Fibroblast of skin of right biceps (primary cell): Measurements from ENCODE around the gene TBC1D14.
"Not testable (repeated sequence)": the region's sequence is repeated elsewhere in the genome, so short reads cannot be mapped to it uniquely, and the experiment has no call there.

Experiments used
- DNase-seq: peaks from one replicate; pipeline ENCODE4 v3.0.0-alpha.2; 2013

Gene TBC1D14

DNA sequence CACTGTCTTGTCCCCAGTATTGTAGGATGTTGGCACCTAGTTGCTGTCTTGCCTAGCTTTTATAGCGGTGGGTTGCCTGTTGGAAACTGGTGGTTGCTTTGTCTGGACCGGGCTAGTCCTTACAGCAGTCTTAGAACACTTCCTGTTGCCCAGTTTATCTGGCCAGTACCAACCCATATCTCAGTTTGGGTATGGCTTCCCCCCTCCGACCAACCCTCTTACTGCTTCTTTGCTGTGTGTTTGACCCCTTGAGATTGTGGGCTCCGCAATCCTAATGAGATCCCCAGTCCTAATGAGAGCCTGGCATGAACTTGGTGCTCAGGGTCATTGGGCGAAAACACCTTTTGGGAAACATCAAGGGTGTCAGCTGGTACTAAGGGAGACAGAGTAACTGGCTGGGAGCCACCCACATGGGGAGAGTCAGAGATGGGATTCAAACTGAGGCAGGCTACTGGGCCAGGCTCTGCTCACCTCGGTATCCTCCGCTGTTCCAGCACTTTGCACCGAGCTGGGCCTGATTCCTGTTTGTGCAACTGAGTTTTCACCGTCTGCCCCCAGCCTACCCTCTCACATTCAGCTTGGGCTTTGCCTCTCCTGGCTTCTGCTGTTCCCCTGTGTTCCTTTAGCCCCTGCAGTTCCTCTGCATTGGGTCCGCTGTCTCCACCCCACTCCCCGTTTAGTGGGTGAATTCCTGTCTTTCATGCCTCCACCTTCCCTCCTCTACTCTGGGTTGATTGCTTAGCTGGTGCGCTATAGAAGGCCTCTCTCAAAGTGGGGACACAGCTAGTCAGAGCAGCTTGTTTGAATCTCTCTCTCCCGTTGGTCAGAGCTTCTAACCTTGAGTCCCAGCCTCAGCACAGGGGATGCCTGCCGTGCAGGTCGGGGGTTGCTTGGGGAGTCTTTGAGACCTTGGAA is 1.6 kb downstream of the TBC1D14 start:
- DNase-seq: no peak

DNA sequence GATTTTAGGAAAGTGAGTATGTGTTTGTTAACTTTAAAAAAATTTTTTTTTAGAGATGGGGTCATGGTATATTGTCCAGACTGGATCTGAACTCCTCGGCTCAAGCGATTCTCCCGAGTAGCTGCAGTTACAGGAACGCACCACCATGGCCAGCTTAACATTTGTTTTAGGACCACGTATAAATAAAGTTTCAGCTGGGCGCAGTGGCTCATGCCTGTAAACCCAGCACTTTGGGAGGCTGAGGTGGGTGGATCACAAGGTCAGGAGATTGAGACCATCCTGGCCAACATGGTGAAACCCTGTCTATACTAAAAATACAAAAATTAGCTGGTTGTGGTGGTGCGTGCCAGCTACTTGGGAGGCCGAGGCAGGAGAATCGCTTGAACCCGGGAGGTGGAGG is 2.3 kb downstream of the TBC1D14 start:
- DNase-seq: not testable (repeated sequence)

DNA sequence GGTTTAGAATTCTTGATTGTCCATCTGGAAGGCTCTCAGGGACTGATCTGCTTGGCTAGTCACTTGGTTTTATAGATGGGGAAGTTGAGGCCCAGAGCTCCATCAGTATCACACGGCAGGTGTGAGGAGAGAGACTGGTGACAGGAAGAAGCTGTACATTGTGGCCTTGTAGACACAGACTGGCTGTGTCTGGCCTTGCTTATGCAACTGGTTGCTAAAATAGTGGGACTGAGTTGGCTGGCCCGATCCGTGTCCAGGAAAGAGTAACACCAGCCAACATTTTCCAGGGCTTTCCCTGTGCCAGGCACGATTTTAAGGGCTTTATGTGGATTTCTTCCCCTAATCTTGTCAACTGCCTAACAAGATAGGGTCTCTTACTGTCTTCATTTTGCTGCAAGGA is 2.8 kb downstream of the TBC1D14 start:
- no peak for DNase-seq

DNA sequence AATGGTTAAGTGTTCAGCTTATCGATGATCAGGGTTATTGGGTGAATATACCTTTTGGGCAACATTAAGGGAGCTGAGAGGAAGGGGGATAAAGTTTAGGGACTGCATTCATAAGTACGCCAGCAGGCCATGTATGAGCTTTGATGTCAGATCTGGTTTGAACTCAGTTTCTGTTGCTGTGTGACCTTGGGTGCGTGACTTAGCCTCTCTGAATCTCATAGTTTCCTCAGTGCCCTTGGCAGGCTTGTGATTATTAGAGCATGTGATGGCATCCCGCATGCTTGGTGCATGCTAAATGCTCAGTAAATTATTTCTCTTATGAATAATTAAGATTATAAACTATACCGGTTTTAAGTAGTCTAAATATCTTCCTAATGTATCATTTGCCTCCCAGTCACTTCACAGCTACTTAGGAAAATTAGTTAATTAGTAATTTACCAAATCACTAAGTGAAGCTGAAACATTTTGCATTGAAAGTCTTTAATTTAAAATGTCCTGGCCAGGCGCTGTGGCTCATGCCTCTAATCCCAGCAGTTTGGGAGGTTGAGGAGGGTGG is 3.8 kb downstream of the TBC1D14 start:
- DNase-seq: no peak

DNA sequence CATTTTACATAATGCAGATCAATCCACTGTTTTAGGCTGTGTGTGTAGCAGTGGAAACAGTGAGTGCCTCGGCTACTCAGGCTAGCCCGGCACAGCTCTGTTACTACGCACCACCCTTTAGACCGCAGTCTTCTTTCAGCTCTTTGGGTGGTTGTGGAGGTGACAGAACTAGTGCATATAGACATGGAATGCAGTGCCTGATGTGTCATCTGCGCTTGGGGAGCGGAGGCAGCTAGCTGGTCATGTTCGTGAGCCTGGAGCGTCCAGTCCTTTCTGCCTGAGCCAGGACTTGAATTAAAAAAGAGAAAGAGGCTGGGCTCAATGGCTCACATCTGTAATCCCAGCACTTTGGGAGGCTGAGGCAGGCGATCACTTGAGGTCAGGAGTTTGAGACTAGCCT is 4.8 kb downstream of the TBC1D14 start:
- DNase-seq: peak; percentile 25

DNA sequence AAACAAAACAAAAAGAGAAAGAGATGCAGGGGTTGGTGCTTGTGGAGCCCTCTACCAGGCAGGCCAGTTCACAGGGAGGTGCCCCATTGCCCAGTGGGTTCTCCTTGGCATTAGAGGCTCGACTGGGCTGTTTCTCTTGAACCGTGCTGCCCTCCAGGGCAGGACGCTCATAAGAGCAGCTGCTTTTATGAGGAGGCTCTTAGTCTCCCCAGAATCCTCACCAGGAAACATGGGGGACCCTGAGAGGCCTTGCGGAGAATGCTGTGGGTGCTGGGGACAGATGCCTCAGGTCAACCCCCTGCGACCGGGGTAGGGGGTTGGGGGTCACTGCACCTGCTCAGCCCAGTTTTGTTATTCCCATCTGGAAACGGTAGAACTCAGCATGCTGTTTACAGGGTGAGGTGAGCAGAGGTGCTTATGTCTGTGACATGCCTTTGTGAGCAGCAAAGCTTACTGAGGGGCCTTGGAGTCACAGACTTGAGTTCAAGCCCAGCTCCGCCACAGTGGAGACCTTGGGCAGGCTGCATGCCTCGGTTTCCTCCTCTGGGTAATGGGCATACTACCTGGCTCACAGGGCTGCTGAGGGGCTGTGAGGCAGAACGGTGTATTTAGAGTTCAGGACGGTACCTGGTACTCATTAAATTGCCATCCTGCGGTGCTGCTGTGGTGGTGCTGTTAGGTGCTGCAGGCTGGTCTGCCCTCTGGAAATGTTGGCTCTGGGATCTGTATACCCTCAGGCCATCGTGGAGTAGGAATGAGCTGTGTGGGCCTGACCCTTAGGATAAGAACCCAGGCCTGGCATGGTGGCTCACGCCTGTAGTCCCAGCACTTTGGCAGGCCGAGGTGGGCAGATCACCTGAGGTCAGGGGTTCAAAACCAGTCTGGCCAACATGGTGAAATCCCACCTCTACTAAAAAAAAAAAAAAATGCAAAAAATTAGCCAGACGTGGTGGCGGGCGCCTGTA is 5.7 kb downstream of the TBC1D14 start:
- no peak for DNase-seq

DNA sequence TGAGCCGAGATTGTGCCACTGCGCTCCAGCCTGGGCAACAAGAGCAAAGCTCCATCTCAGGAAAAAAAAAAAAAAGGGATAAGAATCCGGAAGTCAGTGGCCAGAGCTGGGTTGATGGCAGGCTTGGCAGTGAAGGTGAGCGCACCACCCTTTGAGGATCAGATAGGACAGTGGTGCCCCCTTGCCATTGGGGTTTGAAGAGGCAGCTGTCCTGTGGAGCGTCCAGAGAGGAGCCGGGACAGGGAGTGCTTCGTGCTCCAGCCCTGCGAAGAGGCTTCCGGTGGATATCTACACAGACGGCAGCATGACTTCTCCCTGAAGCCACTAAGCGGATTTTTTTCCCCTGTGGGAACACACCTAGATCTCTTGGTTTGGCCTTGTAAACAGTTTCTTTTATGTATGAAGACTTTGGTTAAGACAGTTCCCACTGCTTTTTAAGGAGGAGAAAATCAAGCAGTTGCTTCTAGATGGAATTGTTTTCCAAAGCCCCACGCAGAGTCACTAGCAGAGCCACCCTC is 6.5 kb downstream of the TBC1D14 start:
- DNase-seq: no peak

DNA sequence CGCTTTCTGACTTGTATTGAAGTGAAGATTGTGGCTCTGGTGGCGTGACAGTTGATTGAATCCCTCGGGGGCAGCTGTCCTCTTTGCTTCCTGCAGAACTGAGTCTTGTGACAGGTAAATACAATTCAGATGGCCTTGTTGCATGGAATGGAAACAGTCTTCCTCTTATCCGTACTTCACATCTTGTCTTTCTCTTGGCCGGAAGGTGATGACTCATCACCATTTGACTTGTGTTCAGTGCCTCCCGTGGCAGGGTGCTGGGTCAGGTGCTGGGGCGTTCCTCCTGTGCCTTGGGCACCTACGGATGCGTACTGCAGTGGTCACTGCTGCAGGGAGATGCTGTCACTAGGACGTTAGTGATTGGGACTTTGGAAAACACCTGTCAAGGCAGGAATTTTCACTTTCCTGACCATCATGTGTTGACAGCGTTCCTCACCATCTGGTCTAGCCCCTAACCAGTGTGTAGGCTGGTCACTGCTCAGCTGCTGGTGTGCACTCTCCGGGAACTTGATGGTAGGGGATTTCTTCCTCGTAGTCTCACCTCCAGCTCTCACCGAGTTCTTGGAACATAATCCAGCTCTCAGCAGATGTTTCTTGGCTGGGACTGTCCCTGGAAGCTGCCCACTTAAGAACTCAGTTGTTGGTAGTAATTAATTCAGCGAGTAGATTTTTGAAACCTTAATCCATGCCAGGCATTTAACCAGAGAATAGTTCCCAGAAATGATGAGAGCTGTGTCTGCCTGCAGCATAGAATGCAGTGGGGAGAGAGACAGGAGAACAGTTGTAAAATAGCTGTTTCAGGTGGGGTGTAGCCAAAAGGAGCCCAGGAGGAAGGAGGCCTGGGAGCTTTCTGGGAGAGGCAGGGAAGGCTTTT is 7.2 kb downstream of the TBC1D14 start:
- no peak for DNase-seq

DNA sequence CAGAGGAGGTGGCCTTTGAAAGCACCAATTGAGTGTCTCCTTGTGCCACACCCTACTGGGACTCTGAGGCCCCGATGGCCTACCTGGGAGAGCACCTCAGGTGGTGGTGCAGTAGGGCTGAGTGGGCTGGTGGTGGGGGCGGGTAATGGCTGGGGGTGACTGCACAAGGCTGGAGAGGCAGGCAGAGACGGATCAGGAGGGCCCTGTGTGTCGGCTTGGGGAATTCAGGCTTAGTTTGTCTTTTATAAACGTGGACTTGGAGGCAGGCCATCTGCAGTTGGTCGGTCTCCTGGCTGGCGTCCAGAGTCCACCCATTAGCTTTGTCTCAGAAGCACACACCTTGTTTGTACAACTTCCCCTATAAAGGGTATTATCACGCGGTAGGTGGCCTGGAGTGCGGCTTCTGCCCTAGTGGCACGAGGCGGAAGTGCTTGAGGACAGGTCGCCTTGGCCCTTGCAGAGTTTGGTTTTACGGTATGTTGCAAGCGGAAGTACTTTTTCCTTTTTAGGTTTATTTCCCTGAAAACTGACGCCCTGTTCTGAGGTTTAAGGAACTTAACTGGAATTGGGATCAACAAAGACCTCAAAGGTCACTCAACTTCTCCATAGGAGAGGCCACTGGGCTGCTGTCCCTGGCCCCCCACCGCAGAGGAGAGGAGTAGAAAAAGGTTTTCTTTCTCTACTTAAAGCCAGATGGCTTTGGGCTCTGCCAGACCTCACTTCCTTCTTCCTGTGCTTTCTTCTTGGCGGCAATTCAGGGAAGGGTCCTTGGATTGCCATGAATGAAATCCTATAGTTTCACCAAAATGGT is 8.0 kb downstream of the TBC1D14 start:
- no peak for DNase-seq

DNA sequence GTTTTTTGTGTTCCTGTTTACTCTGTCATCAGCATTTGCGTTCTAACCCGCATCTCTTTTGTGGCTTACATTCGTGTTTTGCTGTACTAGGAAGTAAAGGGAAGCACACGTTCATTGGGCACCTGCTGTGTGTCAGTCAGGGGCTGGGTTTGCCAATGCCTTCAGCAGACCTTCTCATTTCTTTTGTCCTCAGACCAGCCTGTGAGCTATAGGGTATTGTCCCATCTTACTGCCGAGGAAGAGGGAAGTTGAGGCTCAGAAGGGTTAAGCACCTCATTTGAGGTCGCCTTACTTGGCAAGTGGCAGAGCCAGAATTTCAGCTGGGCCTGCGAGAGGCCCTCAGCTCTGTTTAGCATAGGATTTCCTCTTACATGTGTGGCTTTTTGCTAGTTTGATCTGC is 8.7 kb downstream of the TBC1D14 start:
- no peak for DNase-seq

DNA sequence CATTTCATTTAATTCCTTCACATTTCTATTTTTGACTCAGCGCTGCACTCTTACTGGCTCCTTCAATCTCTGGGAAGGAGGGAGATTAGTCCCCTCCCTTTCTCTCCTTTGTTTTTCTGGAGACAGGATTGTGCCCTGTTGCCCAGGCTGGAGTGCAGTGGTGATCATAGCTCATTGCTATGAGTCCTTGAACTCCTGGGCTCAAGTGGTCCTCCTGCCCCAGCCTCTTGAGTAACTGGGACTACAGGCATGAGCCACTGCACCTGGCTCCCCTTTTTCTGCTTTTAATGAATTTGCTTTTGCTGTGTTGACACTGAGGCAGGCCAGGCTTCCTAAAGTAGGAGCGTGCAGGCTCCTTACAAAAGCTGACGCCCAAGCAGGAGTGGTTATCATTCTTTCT is 10.5 kb downstream of the TBC1D14 start:
- DNase-seq: no peak

DNA sequence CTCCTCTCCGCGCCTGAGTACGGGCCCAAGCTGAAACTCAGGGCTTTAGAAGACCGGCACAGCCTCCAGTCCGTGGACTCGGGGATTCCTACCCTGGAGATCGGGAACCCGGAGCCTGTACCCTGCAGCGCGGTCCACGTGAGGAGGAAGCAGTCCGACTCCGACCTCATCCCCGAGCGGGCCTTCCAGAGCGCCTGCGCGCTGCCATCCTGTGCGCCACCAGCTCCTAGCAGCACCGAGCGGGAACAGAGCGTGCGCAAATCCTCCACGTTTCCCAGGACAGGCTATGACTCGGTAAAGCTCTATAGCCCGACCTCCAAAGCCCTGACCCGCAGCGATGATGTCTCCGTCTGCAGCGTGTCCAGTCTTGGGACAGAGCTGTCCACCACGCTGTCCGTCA is 13.9 kb downstream of the TBC1D14 start:
- DNase-seq: no peak

DNA sequence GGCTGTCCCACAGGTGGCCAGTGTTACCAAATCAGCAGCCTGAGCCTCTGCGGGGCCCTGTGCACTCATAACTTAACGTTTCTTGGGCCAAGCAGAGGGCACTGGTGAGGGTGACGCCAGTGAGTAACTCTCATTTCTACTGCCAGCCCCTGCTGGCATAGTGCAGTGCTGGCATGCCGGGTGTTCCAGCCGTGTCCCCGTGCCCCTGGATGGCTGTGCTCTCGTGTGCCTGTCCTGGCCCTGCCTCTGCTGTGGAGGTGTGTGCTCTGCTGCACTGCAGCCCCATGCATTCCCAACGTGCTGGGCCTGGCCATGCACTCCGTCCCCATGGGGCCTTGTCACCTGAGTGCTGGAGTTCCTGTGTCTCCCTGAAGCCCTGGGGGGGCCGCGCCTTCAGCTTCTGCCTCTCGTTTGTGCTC is 14.7 kb downstream of the TBC1D14 start:
- DNase-seq: no peak

DNA sequence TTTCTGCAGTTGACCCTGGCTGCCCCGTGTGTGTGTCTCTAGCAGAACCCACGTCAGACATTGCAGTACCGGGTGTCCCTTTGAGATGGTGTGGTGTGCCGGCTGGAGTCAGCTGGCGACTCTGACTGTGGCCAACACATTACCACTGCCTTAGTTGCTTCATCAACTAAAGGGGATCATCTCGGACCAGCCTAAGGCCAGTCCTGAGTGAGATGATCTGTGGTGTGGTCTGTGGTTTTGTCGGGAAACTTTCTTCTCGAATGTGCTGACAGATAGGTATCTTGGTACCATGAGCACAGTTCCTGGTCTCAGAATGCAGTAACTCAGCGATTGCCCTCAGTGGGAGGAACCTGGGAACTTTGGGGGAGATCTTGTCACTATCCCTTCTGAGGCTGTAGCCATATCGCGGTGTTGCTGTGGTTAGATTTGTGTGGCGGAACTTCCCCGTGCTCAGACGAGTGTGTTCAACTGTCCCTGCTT is 15.8 kb downstream of the TBC1D14 start:
- no peak for DNase-seq

DNA sequence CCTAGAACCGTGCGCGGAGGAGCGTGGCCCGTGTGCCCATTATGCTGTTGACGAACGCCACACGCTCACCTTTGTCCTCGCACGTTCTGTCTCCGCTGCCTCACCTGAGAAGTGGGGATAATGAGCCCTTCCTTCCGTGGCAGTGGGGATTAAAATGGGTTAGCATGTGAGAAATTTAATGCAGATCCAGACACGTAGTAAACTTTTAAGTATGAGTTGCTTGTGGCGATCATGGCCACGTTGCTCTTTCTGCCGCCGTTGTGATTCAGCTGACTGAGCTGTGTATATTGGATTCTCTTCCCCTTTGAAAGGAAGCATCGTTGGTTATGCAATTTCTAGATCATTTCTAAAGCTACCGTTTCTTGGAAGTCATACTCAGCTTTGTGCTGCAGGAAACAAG is 16.5 kb downstream of the TBC1D14 start:
- no peak for DNase-seq

DNA sequence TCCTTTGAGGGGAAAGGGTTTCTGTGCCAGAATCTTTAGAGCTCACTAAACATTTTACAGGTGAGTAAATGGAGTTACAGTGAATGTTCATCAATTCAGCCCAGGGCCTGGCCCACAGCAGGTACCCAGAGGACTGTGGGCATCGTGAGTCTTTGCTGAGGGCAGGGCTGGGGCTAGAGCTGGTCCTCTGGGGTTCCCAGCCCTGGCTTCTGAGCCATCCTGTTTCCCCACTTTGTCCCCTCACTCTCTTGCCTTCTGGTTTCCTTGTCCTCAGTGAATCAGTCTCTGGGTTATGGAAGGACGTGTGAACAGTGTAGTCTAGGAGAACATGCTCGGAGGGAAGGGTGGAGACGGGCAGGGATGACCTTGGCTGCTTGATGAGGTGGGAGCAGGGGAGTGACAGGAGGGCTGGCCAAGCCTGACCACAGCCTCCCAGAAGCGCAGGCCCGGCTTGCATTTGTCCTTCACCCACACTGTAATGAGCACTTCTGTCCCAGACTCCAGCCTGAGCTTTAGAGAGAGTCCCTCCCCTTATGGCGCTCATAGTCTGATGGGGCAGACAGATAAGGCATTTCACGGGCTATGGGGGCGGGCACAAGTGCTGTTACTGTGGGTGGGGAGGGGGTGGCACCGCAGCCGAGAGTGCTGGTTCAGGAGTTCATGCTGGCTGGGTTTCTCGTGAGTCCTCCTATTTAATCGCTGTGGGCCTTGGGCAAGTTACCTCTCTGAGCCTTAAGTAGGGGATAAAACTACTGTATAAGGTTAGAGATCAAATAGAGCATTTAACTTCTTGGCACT is 17.3 kb downstream of the TBC1D14 start:
- peak; percentile 28 for DNase-seq

DNA sequence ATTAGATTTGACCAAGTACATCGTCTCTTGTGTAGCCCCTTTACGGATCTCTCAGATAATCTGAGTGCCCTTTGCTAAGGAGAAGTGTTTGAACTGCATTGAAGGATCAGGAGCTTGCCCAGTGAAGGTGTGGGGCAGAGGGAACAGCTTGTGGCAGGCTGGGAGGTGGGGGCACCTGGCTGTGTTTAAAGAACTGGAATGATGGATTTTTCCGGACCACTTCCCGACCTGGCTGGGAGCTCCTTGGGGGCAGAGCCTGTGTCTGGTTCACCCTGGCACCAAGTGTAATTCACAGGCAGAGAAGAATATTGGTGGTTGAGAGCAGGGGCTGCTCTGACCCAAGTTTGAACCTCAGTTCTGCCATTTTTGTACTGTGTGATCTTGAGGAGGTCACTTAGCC is 18.5 kb downstream of the TBC1D14 start:
- DNase-seq: no peak

DNA sequence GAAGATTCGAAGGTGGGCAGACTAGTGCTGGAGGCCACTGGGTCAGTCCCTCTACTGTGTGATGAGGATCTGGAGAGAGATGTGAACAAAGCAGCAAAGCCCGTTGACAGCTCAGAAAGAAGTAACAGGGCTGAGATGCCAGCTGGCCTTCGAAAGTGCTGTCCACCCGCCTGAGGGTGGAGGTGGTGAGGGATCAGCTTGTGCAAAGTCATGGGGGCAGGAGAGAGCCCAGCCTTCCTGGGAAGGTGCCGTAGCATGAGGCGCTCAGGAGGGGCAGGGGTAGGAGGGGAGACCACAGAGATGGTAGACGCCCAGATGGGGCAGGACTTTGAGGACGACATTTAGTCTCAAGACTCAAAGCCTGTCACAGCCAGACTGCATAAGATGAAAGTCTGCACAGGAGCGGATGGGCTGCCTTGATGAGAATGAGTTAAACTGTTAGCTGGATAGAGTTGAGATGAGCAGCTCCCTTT is 19.7 kb downstream of the TBC1D14 start:
- no peak for DNase-seq

DNA sequence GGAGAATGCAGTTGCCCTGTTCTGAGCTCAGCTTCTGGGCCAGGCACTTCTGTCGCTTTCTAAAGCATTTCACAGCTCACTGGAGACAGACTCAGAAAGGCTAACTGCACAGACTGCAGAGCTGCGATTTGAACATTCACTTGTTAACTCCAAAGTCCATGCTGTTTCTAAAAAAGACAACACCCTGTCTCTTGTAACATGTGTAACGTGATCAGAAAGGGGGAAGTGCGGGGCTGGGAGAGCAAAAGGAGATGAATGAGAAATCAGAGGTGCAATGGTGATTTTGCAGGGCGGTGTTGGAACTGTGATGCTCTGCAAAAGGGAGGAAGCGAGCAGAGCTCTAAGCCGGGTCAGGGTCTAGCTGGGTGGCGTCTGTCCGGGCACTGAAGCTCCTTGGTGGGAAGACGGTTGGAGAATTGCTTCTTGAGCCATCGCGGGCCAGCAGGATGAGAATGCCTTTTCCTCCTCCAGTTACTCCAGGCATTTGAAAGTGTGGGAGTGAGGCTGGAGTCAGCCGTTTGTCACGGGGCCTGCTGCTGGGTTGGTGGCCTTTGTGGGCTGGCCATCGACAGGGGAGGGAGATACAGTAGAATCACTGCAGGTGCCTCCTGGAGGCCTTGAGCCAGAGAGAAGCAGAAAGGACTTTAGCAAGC is 20.3 kb downstream of the TBC1D14 start:
- DNase-seq: no peak

DNA sequence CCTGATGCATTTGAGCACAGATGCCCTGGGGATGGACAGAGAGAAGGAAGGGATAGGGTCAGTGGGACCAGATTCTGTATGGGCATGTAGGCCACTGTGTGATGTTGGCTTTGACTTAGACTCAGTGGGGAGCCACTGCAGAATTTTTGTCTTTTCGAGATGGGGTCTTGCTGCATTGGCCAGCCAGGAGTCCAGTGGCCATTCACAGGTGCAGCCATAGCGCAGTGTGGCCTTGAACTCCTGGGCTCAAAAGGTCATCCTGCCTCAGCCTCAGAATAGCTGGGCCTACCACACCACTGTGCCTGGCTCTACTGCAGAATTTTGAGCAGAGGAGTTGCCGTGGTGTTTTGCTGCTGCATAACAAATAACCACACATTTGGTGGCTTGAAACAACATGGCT is 22.8 kb downstream of the TBC1D14 start:
- DNase-seq: no peak
